Activated B cell treated with CpG ODN at 0.5 μM for 24 hours (primary cell): ENCODE data around the gene GALNT17. TPM values are rescaled to one million over a fixed set of nuclear protein-coding genes. Genes with fewer than 3 reads are reported as not detected.

Experiments used
- ATAC-seq: fragments of 200-7000 bp; cut with Tn5 transposase; one replicate; pipeline ENCODE4 v1.10.0; 2021; ENCODE audit warnings: low read depth, mild to moderate bottlenecking, moderate library complexity
- CTCF ChIA-PET: fragments of 350-600 bp; sonication (Branson Sonifier 250); formaldehyde crosslinking; loops from one replicate; lab custom pipeline; 2021; ENCODE audit warnings: antibody characterized with exemption; lab: Charles Lee
- POLR2A ChIA-PET: fragments of 350-600 bp; sonication (Branson Sonifier 250); formaldehyde crosslinking; loops from one replicate; lab custom pipeline; 2021; ENCODE audit warnings: antibody characterized with exemption; lab: Charles Lee
- DNase-seq: peaks from one replicate; pipeline ENCODE4 v3.0.0; 2022
- H3K27ac Mint-ChIP-seq: one replicate; pipeline ENCODE4 v1.8.0; 2020; ENCODE audit warnings: mixed read lengths
- H3K27me3 Mint-ChIP-seq: one replicate; pipeline ENCODE4 v1.8.0; 2021; ENCODE audit warnings: mixed read lengths
- H3K36me3 Mint-ChIP-seq: one replicate; pipeline ENCODE4 v1.8.0; 2021; ENCODE audit warnings: low read depth, mixed read lengths
- H3K4me1 Mint-ChIP-seq: one replicate; pipeline ENCODE4 v1.8.0; 2021; ENCODE audit warnings: mixed read lengths
- H3K4me3 Mint-ChIP-seq: one replicate; pipeline ENCODE4 v1.8.0; 2020; ENCODE audit warnings: mild to moderate bottlenecking, mixed read lengths
- H3K9me3 Mint-ChIP-seq: one replicate; pipeline ENCODE4 v1.8.0; 2020; ENCODE audit warnings: mixed read lengths
- CTCF ChIP-seq: fragments of 200-600 bp; IDR thresholded peaks from one replicate; pipeline ENCODE4 v1.8.0; 2022; ENCODE audit warnings: antibody characterized with exemption, mild to moderate bottlenecking
- intact Hi-C: fragments of 100-400 bp; cut with micrococcal nuclease; formaldehyde crosslinking; loops from one replicate; pipeline ENCODE4 v1.15.1; 2024
- total RNA-seq: library from RNA; stranded (reverse); gene quantifications from 2 replicates; pipeline ENCODE4 v1.2.3, GENCODE V29; 2022

Gene GALNT17
- total RNA-seq, 1 donor from 2014 or later, result not detected

- no peaks in the 10 kb centered on the region for H3K27me3 Mint-ChIP-seq
- no peaks in the 10 kb centered on the region for H3K4me1 Mint-ChIP-seq
- H3K4me3 Mint-ChIP-seq, result no peak overlapping the region
- H3K9me3 Mint-ChIP-seq, result peaks cover 13% of the 10 kb centered on the region
- POLR2A ChIA-PET, result no interaction called here
- no peak for TF ChIP-seq CTCF
- DNase-seq, result no peak
- intact Hi-C loops, result no loop called here
- no peaks in the 10 kb centered on the region for H3K36me3 Mint-ChIP-seq
- CTCF ChIA-PET, result no interaction called here
- no peak for ATAC-seq
- H3K27ac Mint-ChIP-seq, result no peak overlapping the region
These were observed 480.0 kb downstream of the GALNT17 start for GRCh38 chr7:71611986-71612385.

- Mint-ChIP-seq H3K36me3 (no peaks in the 10 kb centered on the region), H3K9me3 (peaks cover 7% of the 10 kb centered on the region), H3K4me1 (no peaks in the 10 kb centered on the region), H3K27me3 (no peaks in the 10 kb centered on the region), H3K4me3 (no peak overlapping the region), H3K27ac (no peak overlapping the region)
- DNase-seq, result no peak
- CTCF ChIA-PET, result no interaction called here
- no peak for ATAC-seq
- intact Hi-C loops, result no loop called here
- TF ChIP-seq CTCF, result no peak
- POLR2A ChIA-PET, result no interaction called here
These were observed 481.0 kb downstream of the GALNT17 start for GRCh38 chr7:71612911-71613310.

GRCh38 chr7:71613313-71613712 lies 481.4 kb downstream of the GALNT17 start:
- Mint-ChIP-seq H3K36me3 (no peaks in the 10 kb centered on the region), H3K9me3 (peaks cover 4% of the 10 kb centered on the region), H3K27ac (no peak overlapping the region), H3K4me1 (no peaks in the 10 kb centered on the region), H3K4me3 (no peak overlapping the region), H3K27me3 (no peaks in the 10 kb centered on the region)
- DNase-seq (no peak), ATAC-seq (no peak)
- CTCF ChIA-PET, result no interaction called here
- POLR2A ChIA-PET, result no interaction called here
- no peak for TF ChIP-seq CTCF
- intact Hi-C loops, result no loop called here

GRCh38 chr7:71615017-71615416 lies 483.1 kb downstream of the GALNT17 start:
- intact Hi-C loops, result no loop called here
- ATAC-seq, result no peak
- DNase-seq, result no peak
- POLR2A ChIA-PET, result no interaction called here
- Mint-ChIP-seq H3K27me3 (no peaks in the 10 kb centered on the region), H3K36me3 (no peaks in the 10 kb centered on the region), H3K9me3 (peaks cover 7% of the 10 kb centered on the region), H3K4me1 (no peaks in the 10 kb centered on the region), H3K4me3 (no peak overlapping the region), H3K27ac (no peak overlapping the region)
- CTCF ChIA-PET, result no interaction called here
- no peak for TF ChIP-seq CTCF

GRCh38 chr7:71616217-71616616 lies 484.3 kb downstream of the GALNT17 start:
- Mint-ChIP-seq H3K27me3 (no peaks in the 10 kb centered on the region), H3K9me3 (peaks cover 9% of the 10 kb centered on the region), H3K27ac (no peak overlapping the region), H3K4me3 (no peak overlapping the region), H3K36me3 (no peaks in the 10 kb centered on the region), H3K4me1 (no peaks in the 10 kb centered on the region)
- ChIA-PET POLR2A (no interaction called here), CTCF (no interaction called here)
- no peak for DNase-seq
- intact Hi-C loops, result no loop called here
- no peak for ATAC-seq
- no peak for TF ChIP-seq CTCF
